Pulmonary artery endothelial cell (primary cell): ENCODE results near the gene OSBPL8. TPM values are rescaled to one million over a fixed set of nuclear protein-coding genes. Genes with fewer than 3 reads are reported as not detected.
A peak's percentile ranks its signal among the peaks of the same experiment; 100 is the strongest.

Source experiments
- DNase-seq: peaks from one replicate; pipeline ENCODE4 v3.0.0-alpha.2; 2011; ENCODE audit warnings: low read depth, low spot score
- total RNA-seq: library from RNA; depleted of rRNA; stranded (reverse); fragments of >200 nt; gene quantifications from 2 replicates; pipeline ENCODE4 v1.2.3, GENCODE V29; 2014

Gene OSBPL8
- total RNA-seq, 1 donor from 2014 or later, result 33.8 TPM

GRCh38 chr12:76310110-76310509 lies 249.5 kb downstream of the OSBPL8 start:
- DNase-seq, result no peak

- peak; percentile 43 for DNase-seq
These were observed 250.7 kb downstream of the OSBPL8 start for GRCh38 chr12:76308866-76309265.

GRCh38 chr12:76307083-76307482 lies 252.5 kb downstream of the OSBPL8 start:
- DNase-seq, result no peak

- DNase-seq, result no peak
These were observed 255.5 kb downstream of the OSBPL8 start for GRCh38 chr12:76303989-76304460.

- no peak for DNase-seq
These were observed 256.2 kb downstream of the OSBPL8 start for GRCh38 chr12:76303365-76303764.

Other genes with a start within 250 kb of the OSBPL8 start
- 11.9 and 17.7 TPM in 2 replicates for gene BBS10, start 211.4 kb downstream of the OSBPL8 start, total RNA-seq
- gene ZDHHC17, start 204.3 kb upstream of the OSBPL8 start, total RNA-seq, result 50.2 and 76.5 TPM in 2 replicates